ENCODE data around the gene CTDP1.

Gene CTDP1

GRCh38 chr18:79684283-79684631 is 4.7 kb downstream of the CTDP1 start:
- TF ChIP-seq TAF1 (IDR thresholded peaks at IDR 0.05; ENCODE audit: borderline replicate concordance, insufficient read depth, low read length), result no peak
- no peak for TF ChIP-seq POLR2AphosphoS5 (IDR thresholded peaks at IDR 0.05; ENCODE audit: low read depth, low read length)

GRCh38 chr18:79684787-79685186 is 5.2 kb downstream of the CTDP1 start:
- TF ChIP-seq, protein P1, sequence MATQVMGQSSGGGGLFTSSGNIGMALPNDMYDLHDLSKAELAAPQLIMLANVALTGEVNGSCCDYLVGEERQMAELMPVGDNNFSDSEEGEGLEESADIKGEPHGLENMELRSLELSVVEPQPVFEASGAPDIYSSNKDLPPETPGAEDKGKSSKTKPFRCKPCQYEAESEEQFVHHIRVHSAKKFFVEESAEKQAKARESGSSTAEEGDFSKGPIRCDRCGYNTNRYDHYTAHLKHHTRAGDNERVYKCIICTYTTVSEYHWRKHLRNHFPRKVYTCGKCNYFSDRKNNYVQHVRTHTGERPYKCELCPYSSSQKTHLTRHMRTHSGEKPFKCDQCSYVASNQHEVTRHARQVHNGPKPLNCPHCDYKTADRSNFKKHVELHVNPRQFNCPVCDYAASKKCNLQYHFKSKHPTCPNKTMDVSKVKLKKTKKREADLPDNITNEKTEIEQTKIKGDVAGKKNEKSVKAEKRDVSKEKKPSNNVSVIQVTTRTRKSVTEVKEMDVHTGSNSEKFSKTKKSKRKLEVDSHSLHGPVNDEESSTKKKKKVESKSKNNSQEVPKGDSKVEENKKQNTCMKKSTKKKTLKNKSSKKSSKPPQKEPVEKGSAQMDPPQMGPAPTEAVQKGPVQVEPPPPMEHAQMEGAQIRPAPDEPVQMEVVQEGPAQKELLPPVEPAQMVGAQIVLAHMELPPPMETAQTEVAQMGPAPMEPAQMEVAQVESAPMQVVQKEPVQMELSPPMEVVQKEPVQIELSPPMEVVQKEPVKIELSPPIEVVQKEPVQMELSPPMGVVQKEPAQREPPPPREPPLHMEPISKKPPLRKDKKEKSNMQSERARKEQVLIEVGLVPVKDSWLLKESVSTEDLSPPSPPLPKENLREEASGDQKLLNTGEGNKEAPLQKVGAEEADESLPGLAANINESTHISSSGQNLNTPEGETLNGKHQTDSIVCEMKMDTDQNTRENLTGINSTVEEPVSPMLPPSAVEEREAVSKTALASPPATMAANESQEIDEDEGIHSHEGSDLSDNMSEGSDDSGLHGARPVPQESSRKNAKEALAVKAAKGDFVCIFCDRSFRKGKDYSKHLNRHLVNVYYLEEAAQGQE (IDR thresholded peaks at IDR 0.05; ENCODE audit: insufficient read depth in 1 of 2, low read depth in 2 of 2, low read length in 2 of 2), result no peak
- TF ChIP-seq TAF1 (IDR thresholded peaks at IDR 0.05; ENCODE audit: borderline replicate concordance, insufficient read depth, low read length) (no peak), POLR2AphosphoS5 (IDR thresholded peaks at IDR 0.05; ENCODE audit: low read depth, low read length) (no peak), SIN3A (IDR thresholded peaks at IDR 0.05; ENCODE audit: borderline replicate concordance, insufficient read depth, low read length) (no peak), FOXP2 (optimal IDR thresholded peaks at IDR 0.05; ENCODE audit: borderline replicate concordance, extremely low read depth, extremely low read length, insufficient read depth) (no peak)

DNA sequence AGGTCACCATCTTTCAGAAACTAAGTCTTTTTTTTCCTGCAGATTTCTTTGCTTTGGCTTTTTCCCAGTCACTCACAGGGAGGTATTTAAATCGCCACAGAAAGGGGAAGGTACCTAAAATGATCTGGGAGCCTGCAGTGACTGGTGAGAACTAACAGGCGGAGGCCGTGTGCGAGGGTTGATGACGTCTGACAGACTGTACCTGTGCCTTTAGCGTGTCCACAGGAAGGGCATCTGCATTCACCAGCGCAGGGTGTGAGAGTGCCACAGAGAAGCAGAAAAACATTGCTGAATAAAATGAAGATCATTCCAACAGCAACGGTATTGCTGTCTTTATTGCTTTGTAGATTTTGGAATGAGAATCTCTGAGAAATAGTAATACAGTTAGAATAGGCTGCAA is 5.7 kb downstream of the CTDP1 start:
- TF ChIP-seq, protein P1 (IDR thresholded peaks at IDR 0.05; ENCODE audit: insufficient read depth in 1 of 2, low read depth in 2 of 2, low read length in 2 of 2), result no peak
- no peak for TF ChIP-seq POLR2AphosphoS5 (IDR thresholded peaks at IDR 0.05; ENCODE audit: low read depth, low read length)
- no peak for TF ChIP-seq FOXP2 (optimal IDR thresholded peaks at IDR 0.05; ENCODE audit: borderline replicate concordance, extremely low read depth, extremely low read length, insufficient read depth)
- no peak for TF ChIP-seq SIN3A (IDR thresholded peaks at IDR 0.05; ENCODE audit: borderline replicate concordance, insufficient read depth, low read length)
- TF ChIP-seq TAF1 (IDR thresholded peaks at IDR 0.05; ENCODE audit: borderline replicate concordance, insufficient read depth, low read length), result no peak

DNA sequence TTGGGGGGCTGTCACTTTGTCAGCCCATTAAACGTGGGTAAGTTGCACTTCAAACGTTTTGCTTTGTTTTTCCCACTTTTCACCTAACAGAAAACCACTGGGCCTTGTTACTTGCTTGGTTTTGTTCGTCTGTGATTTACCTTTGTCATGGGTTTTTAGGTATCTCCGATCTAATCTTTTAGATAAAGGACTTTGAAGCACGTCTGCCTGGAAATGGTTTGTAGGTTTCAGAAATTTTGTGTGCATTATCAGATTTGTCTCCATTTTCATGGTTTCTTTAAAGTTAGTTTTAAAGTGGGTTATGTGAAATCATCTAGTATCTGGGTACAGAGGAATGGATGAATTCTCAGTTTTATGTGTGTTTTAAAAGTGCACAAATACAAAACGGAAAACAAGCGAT is 6.4 kb downstream of the CTDP1 start:
- TF ChIP-seq, protein P1 (IDR thresholded peaks at IDR 0.05; ENCODE audit: insufficient read depth in 1 of 2, low read depth in 2 of 2, low read length in 2 of 2), result no peak
- TF ChIP-seq TAF1 (IDR thresholded peaks at IDR 0.05; ENCODE audit: borderline replicate concordance, insufficient read depth, low read length), result no peak
- TF ChIP-seq POLR2AphosphoS5 (IDR thresholded peaks at IDR 0.05; ENCODE audit: low read depth, low read length), result no peak
- TF ChIP-seq FOXP2 (optimal IDR thresholded peaks at IDR 0.05; ENCODE audit: borderline replicate concordance, extremely low read depth, extremely low read length, insufficient read depth), result no peak
- TF ChIP-seq SIN3A (IDR thresholded peaks at IDR 0.05; ENCODE audit: borderline replicate concordance, insufficient read depth, low read length), result no peak

DNA sequence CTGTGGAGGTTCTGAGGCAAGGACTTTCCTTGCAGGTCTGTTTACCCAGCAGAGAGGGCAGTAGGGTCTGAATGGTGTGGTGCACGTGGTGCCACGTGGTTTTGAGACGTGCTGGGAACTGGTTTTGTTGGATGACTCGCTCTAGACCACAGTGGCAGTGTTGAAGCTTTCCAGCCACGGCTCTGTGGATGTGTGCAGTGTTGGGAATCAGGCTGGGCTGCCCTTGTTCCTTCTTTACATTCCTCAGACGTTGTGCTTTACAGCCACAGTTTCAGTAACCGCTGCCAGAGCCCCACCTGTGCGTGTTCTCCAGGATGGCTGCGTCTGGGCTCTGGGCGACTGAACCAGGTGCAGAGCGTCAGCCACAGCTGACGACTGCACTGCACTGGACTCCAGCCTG is 8.2 kb downstream of the CTDP1 start:
- TF ChIP-seq TAF1 (IDR thresholded peaks at IDR 0.05; ENCODE audit: borderline replicate concordance, insufficient read depth, low read length) (no peak), POLR2AphosphoS5 (IDR thresholded peaks at IDR 0.05; ENCODE audit: low read depth, low read length) (no peak), FOXP2 (optimal IDR thresholded peaks at IDR 0.05; ENCODE audit: borderline replicate concordance, extremely low read depth, extremely low read length, insufficient read depth) (no peak), SIN3A (IDR thresholded peaks at IDR 0.05; ENCODE audit: borderline replicate concordance, insufficient read depth, low read length) (no peak)
- TF ChIP-seq, protein P1 (IDR thresholded peaks at IDR 0.05; ENCODE audit: insufficient read depth in 1 of 2, low read depth in 2 of 2, low read length in 2 of 2), result no peak
